ENCODE measurements around the gene TTC7B. TPM values are rescaled to one million over a fixed set of nuclear protein-coding genes. Genes with fewer than 3 reads are reported as not detected.

TTC7B gene
- polyA plus RNA-seq, 1 donor from 2014 or later = 19.9 TPM

DNA sequence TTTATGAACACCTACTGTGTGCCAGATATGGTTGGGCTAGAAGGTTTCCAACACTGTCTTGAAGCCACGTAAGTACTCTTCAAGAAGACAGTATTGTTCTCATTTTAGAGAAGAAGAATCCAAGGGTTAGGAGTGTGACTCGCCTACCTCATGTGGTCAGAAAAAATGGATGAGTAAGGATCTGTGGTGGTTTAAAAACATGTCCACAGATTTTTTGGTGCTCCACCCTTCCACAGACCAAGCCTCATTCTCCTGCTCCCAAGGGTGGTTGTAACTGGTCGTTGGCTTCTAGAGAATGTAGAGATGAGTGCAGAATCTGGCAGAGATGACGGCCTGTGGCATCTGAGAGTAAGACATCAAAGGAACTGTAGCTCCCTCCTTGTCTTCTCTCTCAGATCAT is 30.3 kb upstream of the TTC7B start:
- Histone ChIP-seq H4K20me1 (ENCODE audit: insufficient read depth) (no peaks in the 10 kb centered on the region), H3K9me3 (ENCODE audit: low read length) (no peaks in the 10 kb centered on the region), H3K9me2 (ENCODE audit: insufficient read depth, low read length) (no peaks in the 10 kb centered on the region), H3K27me3 (ENCODE audit: insufficient read depth, low read depth, low read length) (no peaks in the 10 kb centered on the region), H2AFZ (ENCODE audit: low read depth, low read length) (no peak overlapping the region), H3K4me3 (ENCODE audit: low read length) (no peak overlapping the region), H3K36me3 (ENCODE audit: insufficient read depth, low read length) (no peaks in the 10 kb centered on the region), H3K9ac (ENCODE audit: low read length) (no peak overlapping the region), H3K4me2 (ENCODE audit: low read length) (no peak overlapping the region), H3K27ac (ENCODE audit: low read length) (no peak overlapping the region), H3F3A (ENCODE audit: insufficient read depth, low read length, poor library complexity, severe bottlenecking) (no peaks in the 10 kb centered on the region), H3K79me2 (replicated peaks; ENCODE audit: insufficient read depth, low read length) (no peaks in the 10 kb centered on the region)
- TF ChIP-seq RAD21 (conservative IDR thresholded peaks at IDR 0.05) = no peak
- no peak for TF ChIP-seq MXI1 (conservative IDR thresholded peaks at IDR 0.05; ENCODE audit: poor library complexity, severe bottlenecking)
- TF ChIP-seq SMC3 (conservative IDR thresholded peaks at IDR 0.05; ENCODE audit: poor library complexity) = no peak
- no peak for TF ChIP-seq TAF1 (IDR thresholded peaks at IDR 0.05; ENCODE audit: low read depth)
- TF ChIP-seq POLR2AphosphoS5 (IDR thresholded peaks at IDR 0.05) = no peak
- TF ChIP-seq, protein P1, sequence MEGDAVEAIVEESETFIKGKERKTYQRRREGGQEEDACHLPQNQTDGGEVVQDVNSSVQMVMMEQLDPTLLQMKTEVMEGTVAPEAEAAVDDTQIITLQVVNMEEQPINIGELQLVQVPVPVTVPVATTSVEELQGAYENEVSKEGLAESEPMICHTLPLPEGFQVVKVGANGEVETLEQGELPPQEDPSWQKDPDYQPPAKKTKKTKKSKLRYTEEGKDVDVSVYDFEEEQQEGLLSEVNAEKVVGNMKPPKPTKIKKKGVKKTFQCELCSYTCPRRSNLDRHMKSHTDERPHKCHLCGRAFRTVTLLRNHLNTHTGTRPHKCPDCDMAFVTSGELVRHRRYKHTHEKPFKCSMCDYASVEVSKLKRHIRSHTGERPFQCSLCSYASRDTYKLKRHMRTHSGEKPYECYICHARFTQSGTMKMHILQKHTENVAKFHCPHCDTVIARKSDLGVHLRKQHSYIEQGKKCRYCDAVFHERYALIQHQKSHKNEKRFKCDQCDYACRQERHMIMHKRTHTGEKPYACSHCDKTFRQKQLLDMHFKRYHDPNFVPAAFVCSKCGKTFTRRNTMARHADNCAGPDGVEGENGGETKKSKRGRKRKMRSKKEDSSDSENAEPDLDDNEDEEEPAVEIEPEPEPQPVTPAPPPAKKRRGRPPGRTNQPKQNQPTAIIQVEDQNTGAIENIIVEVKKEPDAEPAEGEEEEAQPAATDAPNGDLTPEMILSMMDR (IDR thresholded peaks at IDR 0.05; ENCODE audit: poor library complexity, severe bottlenecking) = no peak
- TF ChIP-seq EZH2 (IDR thresholded peaks at IDR 0.05; ENCODE audit: borderline replicate concordance, insufficient read depth, low read length, poor library complexity, severe bottlenecking) = no peak
- no peak for TF ChIP-seq EP300 (conservative IDR thresholded peaks at IDR 0.05; ENCODE audit: poor library complexity, severe bottlenecking)
- TF ChIP-seq, protein P2, sequence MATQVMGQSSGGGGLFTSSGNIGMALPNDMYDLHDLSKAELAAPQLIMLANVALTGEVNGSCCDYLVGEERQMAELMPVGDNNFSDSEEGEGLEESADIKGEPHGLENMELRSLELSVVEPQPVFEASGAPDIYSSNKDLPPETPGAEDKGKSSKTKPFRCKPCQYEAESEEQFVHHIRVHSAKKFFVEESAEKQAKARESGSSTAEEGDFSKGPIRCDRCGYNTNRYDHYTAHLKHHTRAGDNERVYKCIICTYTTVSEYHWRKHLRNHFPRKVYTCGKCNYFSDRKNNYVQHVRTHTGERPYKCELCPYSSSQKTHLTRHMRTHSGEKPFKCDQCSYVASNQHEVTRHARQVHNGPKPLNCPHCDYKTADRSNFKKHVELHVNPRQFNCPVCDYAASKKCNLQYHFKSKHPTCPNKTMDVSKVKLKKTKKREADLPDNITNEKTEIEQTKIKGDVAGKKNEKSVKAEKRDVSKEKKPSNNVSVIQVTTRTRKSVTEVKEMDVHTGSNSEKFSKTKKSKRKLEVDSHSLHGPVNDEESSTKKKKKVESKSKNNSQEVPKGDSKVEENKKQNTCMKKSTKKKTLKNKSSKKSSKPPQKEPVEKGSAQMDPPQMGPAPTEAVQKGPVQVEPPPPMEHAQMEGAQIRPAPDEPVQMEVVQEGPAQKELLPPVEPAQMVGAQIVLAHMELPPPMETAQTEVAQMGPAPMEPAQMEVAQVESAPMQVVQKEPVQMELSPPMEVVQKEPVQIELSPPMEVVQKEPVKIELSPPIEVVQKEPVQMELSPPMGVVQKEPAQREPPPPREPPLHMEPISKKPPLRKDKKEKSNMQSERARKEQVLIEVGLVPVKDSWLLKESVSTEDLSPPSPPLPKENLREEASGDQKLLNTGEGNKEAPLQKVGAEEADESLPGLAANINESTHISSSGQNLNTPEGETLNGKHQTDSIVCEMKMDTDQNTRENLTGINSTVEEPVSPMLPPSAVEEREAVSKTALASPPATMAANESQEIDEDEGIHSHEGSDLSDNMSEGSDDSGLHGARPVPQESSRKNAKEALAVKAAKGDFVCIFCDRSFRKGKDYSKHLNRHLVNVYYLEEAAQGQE (IDR thresholded peaks at IDR 0.05; ENCODE audit: borderline replicate concordance) = no peak

DNA sequence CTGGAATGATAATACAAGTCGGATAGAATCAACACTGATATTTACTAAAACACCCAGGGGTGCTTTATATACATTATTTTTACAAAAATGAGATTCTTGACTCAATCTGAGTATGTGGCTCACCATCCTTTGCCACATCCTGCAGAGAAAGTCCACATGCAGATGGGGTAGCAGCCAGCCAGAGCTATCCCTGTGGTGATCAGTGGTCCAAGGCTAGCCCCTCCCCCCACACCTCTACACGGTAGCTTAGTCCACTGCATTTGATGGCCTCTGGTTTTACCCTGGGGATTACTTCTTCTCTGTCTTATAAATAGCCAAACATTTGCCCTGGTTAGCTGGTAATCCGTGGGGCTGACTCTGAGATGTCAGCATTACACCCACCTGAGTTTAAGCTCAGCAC is 28.1 kb upstream of the TTC7B start:
- Histone ChIP-seq H3K36me3 (ENCODE audit: insufficient read depth, low read length) (no peaks in the 10 kb centered on the region), H3K9me2 (ENCODE audit: insufficient read depth, low read length) (no peaks in the 10 kb centered on the region), H3K9me3 (ENCODE audit: low read length) (no peaks in the 10 kb centered on the region), H3K27ac (ENCODE audit: low read length) (no peak overlapping the region), H4K20me1 (ENCODE audit: insufficient read depth) (no peaks in the 10 kb centered on the region), H3F3A (ENCODE audit: insufficient read depth, low read length, poor library complexity, severe bottlenecking) (no peaks in the 10 kb centered on the region), H3K4me3 (ENCODE audit: low read length) (no peak overlapping the region), H3K4me2 (ENCODE audit: low read length) (no peak overlapping the region), H3K79me2 (replicated peaks; ENCODE audit: insufficient read depth, low read length) (no peaks in the 10 kb centered on the region), H3K9ac (ENCODE audit: low read length) (no peak overlapping the region), H3K27me3 (ENCODE audit: insufficient read depth, low read depth, low read length) (no peaks in the 10 kb centered on the region), H2AFZ (ENCODE audit: low read depth, low read length) (no peak overlapping the region)
- TF ChIP-seq EZH2 (IDR thresholded peaks at IDR 0.05; ENCODE audit: borderline replicate concordance, insufficient read depth, low read length, poor library complexity, severe bottlenecking) = no peak
- no peak for TF ChIP-seq MXI1 (conservative IDR thresholded peaks at IDR 0.05; ENCODE audit: poor library complexity, severe bottlenecking)
- TF ChIP-seq, protein P1 (IDR thresholded peaks at IDR 0.05; ENCODE audit: poor library complexity, severe bottlenecking) = no peak
- no peak for TF ChIP-seq RAD21 (conservative IDR thresholded peaks at IDR 0.05)
- TF ChIP-seq, protein P2 (IDR thresholded peaks at IDR 0.05; ENCODE audit: borderline replicate concordance) = no peak
- no peak for TF ChIP-seq TAF1 (IDR thresholded peaks at IDR 0.05; ENCODE audit: low read depth)
- no peak for TF ChIP-seq SMC3 (conservative IDR thresholded peaks at IDR 0.05; ENCODE audit: poor library complexity)
